GM18517 (cell line): ENCODE measurements around the gene HAUS5.
"Not testable (repeated sequence)": the region's sequence is repeated elsewhere in the genome, so short reads cannot be mapped to it uniquely, and the experiment has no call there.

ENCODE experiments used
- ATAC-seq: cut with Tn5 transposase; IDR thresholded peaks from one replicate; pipeline ENCODE4 v1.9.1; 2021; ENCODE audit warnings: mild to moderate bottlenecking, moderate library complexity; ENCODE audit not compliant: unreplicated experiment

The HAUS5 gene, protein sequence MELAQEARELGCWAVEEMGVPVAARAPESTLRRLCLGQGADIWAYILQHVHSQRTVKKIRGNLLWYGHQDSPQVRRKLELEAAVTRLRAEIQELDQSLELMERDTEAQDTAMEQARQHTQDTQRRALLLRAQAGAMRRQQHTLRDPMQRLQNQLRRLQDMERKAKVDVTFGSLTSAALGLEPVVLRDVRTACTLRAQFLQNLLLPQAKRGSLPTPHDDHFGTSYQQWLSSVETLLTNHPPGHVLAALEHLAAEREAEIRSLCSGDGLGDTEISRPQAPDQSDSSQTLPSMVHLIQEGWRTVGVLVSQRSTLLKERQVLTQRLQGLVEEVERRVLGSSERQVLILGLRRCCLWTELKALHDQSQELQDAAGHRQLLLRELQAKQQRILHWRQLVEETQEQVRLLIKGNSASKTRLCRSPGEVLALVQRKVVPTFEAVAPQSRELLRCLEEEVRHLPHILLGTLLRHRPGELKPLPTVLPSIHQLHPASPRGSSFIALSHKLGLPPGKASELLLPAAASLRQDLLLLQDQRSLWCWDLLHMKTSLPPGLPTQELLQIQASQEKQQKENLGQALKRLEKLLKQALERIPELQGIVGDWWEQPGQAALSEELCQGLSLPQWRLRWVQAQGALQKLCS

GRCh38 chr19:35612559-35613321 lies at the start of gene HAUS5:
Gene HAUS5 (plus strand): TSS chr19:35612735. CDS start chr19:35612795, 60 bp downstream.
- peak; percentile 68 for ATAC-seq

DNA sequence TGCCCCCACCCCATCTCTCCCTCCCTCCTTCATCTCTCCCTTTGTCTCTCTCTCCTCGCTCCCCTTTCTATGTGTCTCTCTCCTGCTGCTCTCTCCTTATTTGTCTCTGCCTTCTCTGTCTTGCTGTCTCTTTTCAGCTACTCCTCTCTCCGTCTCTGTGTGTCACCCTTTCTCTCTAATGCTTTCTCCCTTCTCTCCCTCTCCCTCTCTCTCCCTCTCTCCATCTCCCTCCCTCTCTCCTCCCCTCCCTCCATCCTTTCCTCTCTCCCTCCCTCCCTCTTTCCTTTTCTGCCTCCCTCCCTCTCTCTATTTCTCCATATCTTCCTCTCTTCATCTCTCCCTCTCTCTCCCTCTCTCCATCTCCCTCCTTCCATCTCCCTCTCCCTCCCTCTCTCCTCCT lies 49.8 kb upstream of the HAUS5 start:
- no peak for ATAC-seq

DNA sequence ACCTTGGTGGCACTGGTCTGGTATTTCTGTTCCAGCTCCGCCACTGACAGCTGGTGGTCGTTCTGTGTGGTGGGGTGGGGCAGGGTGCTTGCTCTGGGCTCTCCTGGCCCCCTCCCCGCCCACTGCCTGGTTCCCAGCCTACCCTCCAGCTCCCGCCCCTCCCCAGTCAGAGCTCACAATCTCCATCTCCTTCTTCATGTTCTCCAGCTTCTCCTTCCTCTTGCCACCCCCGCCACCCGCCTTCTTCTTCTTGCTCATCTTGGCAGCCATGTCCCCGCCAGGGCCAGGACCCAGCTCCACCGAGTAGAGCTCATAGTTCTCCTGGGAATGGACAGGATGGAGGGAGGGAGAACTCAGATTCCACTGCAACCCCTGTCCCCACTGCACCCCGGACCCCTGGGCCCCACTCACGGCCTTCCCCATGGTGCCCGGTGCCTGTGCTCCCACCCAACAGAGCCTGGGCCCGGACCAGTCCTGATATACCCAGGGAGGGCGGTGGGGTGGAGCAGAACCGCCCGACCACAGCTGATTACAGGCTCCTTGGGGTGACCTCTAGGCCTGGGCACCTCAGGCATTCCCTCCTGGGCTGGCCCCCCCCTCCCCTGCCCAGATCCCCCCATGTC lies 49.2 kb upstream of the HAUS5 start, which contains the start of gene ATP4A:
Gene ATP4A, minus strand, starts transcription at position 452 of the 623 bp plus-strand sequence. Its CDS starts 29 bp downstream, at position 423.
- ATAC-seq: no peak

DNA sequence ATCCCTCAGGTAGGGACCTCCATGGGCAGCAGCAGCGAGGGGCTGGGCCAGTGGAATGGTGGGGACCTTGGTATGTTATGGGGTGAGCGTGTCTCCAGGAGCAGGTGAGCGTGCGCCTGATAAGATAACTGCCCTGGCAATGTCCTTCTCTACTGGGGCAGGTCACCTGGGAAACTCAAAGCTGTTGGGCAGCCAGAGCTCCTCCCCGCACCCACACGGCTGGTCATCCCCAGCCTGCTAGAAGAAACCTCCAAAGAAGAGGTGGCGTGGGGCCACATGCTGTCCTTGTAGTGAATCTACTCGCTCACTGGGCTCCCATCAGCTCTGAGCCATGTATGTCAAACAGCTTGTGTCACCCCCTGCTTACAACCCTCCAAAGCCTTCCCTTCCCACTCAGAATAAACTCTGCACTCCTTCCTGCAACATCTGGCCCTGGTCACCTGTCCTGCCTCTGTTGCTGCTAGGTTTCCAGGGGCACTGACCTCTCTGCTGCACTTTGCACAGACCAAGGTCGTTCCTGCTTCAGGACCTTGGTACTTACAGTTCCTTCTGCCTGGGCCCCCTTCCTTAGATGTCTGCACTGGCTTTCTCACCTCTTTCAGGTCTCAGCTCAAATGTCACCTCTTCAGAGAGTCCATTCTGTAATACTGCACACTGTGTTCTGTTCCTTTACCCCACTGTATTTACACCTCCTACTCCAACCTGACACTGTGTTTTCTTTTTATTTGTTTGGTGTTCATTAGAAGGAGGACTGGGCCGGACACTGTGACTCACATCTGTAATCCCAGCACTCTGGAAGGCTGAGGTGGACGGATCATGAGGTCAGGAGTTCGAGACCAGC lies 47.3 kb upstream of the HAUS5 start:
- ATAC-seq: no peak

DNA sequence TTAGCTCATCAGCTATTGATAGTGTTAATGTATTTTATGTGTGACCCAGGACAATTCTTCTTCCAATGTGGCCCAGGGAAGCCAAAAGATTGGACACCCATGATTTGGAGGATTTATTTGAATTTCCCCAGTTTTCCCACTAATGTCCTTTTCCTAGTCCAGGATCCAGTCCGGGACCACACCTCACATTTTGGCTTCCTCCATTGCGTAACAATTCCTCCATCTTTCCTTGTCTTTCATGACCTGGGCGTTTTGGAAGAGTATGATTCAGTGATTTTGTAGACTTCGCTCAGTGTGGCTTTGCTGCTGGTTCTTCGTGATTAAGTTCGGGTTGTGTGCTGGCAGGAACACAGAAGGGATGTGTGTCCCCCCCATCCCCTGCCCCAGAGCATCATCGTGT lies 45.8 kb upstream of the HAUS5 start:
- ATAC-seq: no peak

DNA sequence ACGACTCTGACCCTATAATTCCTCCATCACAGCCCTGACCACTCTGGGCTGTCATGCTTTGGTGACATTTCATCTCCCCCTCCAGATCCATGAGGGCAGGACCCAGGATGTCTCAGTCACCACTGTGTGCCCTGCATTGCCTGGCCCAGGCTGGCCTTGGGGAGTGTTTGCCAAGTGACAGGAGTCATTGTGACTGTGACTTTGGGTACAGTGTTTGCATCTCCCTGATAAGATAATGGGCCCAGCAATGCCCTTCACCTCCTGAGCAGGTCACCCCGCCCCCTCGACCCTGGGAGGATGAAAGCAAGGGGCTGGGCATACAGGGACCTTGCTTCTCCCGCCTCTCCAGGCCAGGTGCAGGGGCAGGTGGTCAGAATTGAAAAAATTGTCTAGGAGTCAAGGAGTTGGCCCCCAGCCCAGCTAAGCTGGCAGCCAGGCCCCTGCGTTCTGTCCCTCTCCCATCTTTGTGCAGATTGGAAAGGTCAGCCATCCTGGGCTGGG lies 43.2 kb upstream of the HAUS5 start:
- ATAC-seq: no peak

- no peak for ATAC-seq
These were observed 41.0 kb upstream of the HAUS5 start for GRCh38 chr19:35571406-35571965.

DNA sequence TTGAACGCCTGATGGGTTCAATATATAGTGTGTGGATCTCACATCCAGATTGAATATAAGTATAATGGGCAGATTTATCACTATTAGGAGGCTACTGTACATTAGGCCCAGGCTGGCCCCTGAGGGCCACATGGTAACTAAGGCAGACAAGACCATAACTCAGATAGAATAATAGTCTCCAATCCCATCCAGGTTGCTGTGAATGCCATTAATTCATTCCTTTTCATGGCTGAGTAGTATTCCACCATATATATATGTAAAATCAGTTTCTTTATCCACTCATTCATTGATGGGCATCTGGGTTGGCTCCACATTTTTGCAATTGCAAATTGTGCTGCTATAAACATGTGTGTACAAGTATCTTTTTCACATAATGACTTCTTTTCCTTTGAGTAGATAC lies 34.6 kb upstream of the HAUS5 start:
- no peak for ATAC-seq

- no peak for ATAC-seq
These were observed 33.8 kb upstream of the HAUS5 start for GRCh38 chr19:35578707-35579106.

DNA sequence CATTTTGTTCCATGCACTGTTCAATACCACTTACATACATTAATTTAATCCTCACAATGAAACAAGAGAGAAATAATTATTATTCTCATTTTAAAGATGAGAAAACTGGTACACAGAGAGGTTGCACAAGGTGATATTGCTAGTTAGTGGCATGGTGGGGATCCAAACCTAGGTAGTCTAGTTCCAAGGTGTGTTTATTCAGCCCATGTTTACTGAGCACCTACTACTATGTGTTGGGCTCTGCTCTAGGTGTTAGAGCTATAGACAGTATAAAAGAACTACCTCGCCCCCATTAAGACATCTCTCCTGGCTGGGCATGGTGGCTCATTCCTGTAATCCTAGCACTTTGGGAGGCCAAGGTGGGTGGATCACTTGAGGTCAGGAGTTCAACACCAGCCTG lies 29.8 kb upstream of the HAUS5 start:
- ATAC-seq: no peak

- ATAC-seq: no peak
These were observed 26.7 kb upstream of the HAUS5 start, which contains the start of gene PMIS2 for GRCh38 chr19:35585848-35586247. Gene PMIS2 (plus strand): TSS chr19:35586173. CDS start chr19:35586260, 87 bp downstream.

GRCh38 chr19:35587321-35587720 lies 25.2 kb upstream of the HAUS5 start:
- ATAC-seq: no peak

DNA sequence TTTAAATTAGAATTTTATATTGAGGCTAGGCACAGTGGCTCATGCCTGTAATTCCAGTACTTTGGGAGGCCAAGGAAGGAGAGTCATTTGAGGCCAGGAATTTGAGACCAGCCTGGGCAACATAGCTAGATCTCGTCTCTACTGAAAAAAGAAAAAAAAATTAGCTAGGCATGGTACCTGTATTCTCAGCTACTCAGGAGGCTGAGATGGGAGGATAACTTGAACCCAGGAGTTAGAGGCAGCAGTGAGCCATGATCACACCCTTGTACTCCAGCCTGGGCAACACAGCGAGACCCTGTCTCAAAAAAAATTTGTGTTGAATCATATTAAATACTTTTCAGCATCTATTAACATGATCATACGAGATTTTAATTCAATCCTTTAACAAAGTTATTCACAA lies 21.7 kb upstream of the HAUS5 start:
- no peak for ATAC-seq

GRCh38 chr19:35592226-35592625 lies 20.3 kb upstream of the HAUS5 start:
- ATAC-seq: no peak

DNA sequence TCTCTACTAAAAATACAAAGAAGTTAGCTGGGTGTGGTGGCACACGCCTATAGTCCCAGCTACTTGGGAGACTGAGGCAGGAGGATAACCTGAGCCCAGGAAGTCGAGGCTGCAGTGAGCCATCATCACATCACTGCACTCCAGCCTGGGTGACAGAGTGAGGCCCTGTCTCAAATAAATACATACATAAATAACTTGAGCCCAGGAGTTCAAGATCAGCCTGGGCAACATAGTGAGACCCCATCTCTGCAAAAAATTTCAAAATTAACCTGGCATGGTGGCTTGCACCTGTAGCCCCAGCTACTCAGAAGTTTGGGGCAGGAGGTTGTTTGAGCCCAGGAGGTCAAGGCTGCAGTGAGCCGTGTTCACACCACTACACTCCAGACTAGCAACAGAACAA lies 17.5 kb upstream of the HAUS5 start:
- not testable (repeated sequence) for ATAC-seq

DNA sequence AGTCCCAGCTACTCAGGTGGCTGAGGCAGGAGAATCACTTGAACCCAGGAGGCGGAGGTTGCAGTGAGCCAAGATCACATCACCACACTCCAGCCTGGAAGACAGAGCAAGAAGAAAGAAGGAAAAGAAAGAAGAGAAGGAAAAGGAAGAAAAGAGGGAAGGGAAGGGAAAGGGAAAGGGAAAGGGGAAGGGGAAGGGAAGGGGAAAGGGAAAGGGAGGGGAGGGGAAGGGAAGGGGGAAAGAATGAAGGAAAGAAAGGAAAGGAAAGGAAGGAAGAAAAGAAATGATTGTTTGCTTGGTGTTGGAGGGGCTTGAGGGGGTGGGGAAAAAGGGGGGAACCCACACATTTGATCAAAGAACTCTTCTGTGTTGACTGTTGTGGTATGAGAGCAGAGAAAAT lies 16.6 kb upstream of the HAUS5 start:
- no peak for ATAC-seq

GRCh38 chr19:35596366-35596999 lies 16.1 kb upstream of the HAUS5 start:
- peak; percentile 65 for ATAC-seq

GRCh38 chr19:35601971-35602370 lies 10.6 kb upstream of the HAUS5 start:
- no peak for ATAC-seq

DNA sequence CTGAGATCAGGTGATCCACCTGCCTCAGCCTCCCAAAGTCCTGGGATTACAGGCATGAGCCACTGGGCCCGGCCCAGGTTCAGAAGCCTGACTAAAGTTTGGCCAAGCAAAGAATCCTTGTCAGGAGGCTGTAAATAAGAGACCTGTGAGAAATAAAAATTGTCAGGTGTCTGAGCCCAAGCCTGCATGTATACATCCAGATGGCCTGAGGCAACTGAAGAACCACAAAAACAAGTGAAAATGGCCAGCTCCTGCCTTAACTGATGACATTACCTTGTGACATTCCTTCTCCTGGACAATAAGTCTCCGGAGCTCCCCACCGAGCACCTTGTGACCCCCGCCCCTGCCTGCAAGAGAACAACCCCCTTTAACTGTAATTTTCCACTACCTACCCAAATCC lies 8.1 kb upstream of the HAUS5 start:
- ATAC-seq: not testable (repeated sequence)
